HG02885 (cell line): ENCODE results near the gene SLC18A3.
A peak's percentile ranks its signal among the peaks of the same experiment; 100 is the strongest.

Source experiments
- ATAC-seq: cut with Tn5 transposase; IDR thresholded peaks from one replicate; pipeline ENCODE4 v1.9.1; 2021; ENCODE audit warnings: mild to moderate bottlenecking; ENCODE audit not compliant: unreplicated experiment, poor library complexity

Gene SLC18A3

GRCh38 chr10:49610114-49610457 is at the start of gene SLC18A3:
Gene SLC18A3 (plus strand): TSS chr10:49610310. CDS start chr10:49610741, 431 bp downstream.
- ATAC-seq = no peak

GRCh38 chr10:49560526-49560925 is 49.6 kb upstream of the SLC18A3 start:
- ATAC-seq = no peak

- ATAC-seq = no peak
Measured at GRCh38 chr10:49562893-49563292, 47.2 kb upstream of the SLC18A3 start.

GRCh38 chr10:49564461-49565009 is 45.6 kb upstream of the SLC18A3 start:
- ATAC-seq = no peak

GRCh38 chr10:49567810-49568209 is 42.3 kb upstream of the SLC18A3 start:
- peak; percentile 14 for ATAC-seq

- ATAC-seq = peak; percentile 85
Measured at GRCh38 chr10:49568235-49568634, 41.9 kb upstream of the SLC18A3 start.

- no peak for ATAC-seq
Measured at GRCh38 chr10:49569031-49569631, 41.0 kb upstream of the SLC18A3 start.

GRCh38 chr10:49571388-49571787 is 38.7 kb upstream of the SLC18A3 start:
- no peak for ATAC-seq

- ATAC-seq = no peak
Measured at GRCh38 chr10:49572594-49573114, 37.5 kb upstream of the SLC18A3 start.

- ATAC-seq = no peak
Measured at GRCh38 chr10:49575489-49576072, 34.5 kb upstream of the SLC18A3 start.

- ATAC-seq = peak; percentile 49
Measured at GRCh38 chr10:49577182-49577925, 32.8 kb upstream of the SLC18A3 start.

GRCh38 chr10:49578392-49578791 is 31.7 kb upstream of the SLC18A3 start:
- ATAC-seq = no peak

- no peak for ATAC-seq
Measured at GRCh38 chr10:49579621-49580020, 30.5 kb upstream of the SLC18A3 start.

- ATAC-seq = no peak
Measured at GRCh38 chr10:49585387-49585786, 24.7 kb upstream of the SLC18A3 start.

- ATAC-seq = no peak
Measured at GRCh38 chr10:49587981-49588380, 22.1 kb upstream of the SLC18A3 start.

GRCh38 chr10:49592726-49593563 is 17.2 kb upstream of the SLC18A3 start:
- peak; percentile 82 for ATAC-seq

- ATAC-seq = no peak
Measured at GRCh38 chr10:49593564-49593875, 16.6 kb upstream of the SLC18A3 start.

GRCh38 chr10:49593998-49594397 is 16.1 kb upstream of the SLC18A3 start:
- ATAC-seq = no peak

- ATAC-seq = peak; percentile 47
Measured at GRCh38 chr10:49594594-49594993, 15.5 kb upstream of the SLC18A3 start.

- no peak for ATAC-seq
Measured at GRCh38 chr10:49595003-49595712, 15.0 kb upstream of the SLC18A3 start.
